ENCODE data around the gene TRIM67.
A peak's percentile ranks its signal among the peaks of the same experiment; 100 is the strongest.

The TRIM67 gene

DNA sequence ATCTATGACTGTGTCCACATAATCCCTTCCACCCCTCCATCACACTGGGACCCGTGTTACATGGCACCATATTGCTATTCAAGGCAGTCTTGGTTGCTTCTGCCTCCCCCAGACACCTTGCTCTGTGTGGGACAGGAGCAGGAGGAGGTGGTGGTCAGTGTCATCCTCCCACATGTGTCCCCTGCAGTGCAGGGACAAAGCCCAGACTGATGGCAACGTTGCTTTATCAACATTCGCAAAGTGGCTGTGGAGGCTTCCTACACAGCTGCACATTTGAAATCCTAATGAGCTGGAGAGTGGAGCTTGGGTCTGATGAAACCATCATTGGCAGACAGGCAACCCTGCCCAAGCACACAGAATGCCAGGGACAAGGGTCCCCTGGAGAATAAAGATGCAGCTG lies 26.2 kb downstream of the TRIM67 start:
- in situ Hi-C loops (cut with HindIII; ENCODE audit: low sequenced_read_pairs) = no loop called here
- DNase-seq (ENCODE audit: low read depth, low spot score) = no peak
- TF ChIP-seq, protein P1, sequence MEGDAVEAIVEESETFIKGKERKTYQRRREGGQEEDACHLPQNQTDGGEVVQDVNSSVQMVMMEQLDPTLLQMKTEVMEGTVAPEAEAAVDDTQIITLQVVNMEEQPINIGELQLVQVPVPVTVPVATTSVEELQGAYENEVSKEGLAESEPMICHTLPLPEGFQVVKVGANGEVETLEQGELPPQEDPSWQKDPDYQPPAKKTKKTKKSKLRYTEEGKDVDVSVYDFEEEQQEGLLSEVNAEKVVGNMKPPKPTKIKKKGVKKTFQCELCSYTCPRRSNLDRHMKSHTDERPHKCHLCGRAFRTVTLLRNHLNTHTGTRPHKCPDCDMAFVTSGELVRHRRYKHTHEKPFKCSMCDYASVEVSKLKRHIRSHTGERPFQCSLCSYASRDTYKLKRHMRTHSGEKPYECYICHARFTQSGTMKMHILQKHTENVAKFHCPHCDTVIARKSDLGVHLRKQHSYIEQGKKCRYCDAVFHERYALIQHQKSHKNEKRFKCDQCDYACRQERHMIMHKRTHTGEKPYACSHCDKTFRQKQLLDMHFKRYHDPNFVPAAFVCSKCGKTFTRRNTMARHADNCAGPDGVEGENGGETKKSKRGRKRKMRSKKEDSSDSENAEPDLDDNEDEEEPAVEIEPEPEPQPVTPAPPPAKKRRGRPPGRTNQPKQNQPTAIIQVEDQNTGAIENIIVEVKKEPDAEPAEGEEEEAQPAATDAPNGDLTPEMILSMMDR (IDR thresholded peaks at IDR 0.05; ENCODE audit: low read depth, low read length) = no peak
- H3K4me3 ChIP-seq (ENCODE audit: low read depth, low read length) = no peak overlapping the region

DNA sequence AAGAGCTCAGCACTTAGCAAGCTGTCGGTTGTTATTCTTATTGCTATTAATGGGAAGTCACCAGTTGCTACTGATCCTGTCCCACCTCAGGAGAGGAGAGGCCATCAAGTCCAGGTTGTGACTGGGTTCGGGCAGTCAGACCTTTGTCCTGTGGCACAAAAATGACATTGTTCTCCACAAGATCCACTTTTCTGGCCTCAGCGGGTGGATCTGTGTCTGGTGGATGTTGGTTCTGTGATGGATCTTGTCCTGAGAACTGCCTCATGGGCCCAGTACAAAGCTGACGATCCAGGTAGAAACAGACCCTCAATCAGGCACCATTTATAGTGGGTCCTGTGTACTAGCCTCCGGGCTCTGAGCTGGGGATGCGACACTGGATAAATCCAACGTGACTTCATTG lies 26.9 kb downstream of the TRIM67 start:
- in situ Hi-C loops (cut with HindIII; ENCODE audit: low sequenced_read_pairs) = no loop called here
- TF ChIP-seq, protein P1 (IDR thresholded peaks at IDR 0.05; ENCODE audit: low read depth, low read length) = no peak
- H3K4me3 ChIP-seq (ENCODE audit: low read depth, low read length) = no peak overlapping the region
- no peak for DNase-seq (ENCODE audit: low read depth, low spot score)

DNA sequence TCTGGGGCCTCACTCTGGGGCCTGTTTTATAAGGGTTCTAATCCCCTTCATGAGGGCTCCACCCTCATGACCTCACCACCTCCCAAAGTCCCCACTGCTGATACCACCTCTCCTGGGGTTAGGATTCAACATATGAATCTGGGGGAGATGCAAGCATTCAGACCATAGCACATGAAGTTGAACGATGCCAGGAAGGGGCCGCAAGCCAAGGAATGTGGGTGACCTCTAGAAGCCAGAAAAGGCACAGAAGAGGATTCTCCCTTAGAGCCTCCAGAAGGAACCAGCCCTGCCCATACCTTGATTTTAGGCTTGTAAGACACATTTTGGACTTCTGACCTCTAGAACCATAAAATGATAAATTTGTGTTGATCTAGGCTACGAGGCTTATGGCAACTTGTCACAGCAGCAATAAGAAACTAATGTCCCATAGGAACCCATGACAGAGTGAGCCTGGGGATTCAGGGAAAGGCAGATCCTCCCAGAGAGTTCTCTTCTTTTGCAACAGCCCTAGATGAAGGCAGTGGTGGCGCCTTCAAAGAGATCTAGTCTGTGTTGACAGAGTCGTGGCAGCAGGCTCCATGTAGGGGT lies 27.9 kb downstream of the TRIM67 start:
- no peak for DNase-seq (ENCODE audit: low read depth, low spot score)
- H3K4me3 ChIP-seq (ENCODE audit: low read depth, low read length) = no peak overlapping the region
- in situ Hi-C loops (cut with HindIII; ENCODE audit: low sequenced_read_pairs) = no loop called here
- TF ChIP-seq, protein P1 (IDR thresholded peaks at IDR 0.05; ENCODE audit: low read depth, low read length) = no peak

DNA sequence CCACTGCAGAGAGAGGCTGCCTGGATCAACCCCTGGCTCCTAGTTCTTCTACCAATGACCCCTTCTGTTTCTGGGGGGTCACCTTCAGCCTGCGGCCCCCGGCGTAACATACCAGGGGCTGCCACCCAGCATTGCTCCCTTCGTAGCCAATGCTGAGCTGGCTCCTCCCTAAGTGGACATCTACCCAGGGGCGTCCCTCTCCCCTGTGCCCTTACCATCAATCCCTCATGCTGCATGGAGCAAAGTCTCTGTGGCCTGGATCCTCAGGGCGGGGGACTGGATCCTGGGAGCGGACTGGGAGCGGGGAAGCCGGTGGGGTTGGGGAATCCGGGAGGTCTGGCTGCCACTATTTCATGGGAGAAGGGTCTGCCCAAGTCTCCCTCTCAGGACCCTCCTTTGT lies 28.6 kb downstream of the TRIM67 start:
- no peak for DNase-seq (ENCODE audit: low read depth, low spot score)
- no peak overlapping the region for H3K4me3 ChIP-seq (ENCODE audit: low read depth, low read length)
- TF ChIP-seq, protein P1 (IDR thresholded peaks at IDR 0.05; ENCODE audit: low read depth, low read length) = no peak
- in situ Hi-C loops (cut with HindIII; ENCODE audit: low sequenced_read_pairs) = no loop called here

DNA sequence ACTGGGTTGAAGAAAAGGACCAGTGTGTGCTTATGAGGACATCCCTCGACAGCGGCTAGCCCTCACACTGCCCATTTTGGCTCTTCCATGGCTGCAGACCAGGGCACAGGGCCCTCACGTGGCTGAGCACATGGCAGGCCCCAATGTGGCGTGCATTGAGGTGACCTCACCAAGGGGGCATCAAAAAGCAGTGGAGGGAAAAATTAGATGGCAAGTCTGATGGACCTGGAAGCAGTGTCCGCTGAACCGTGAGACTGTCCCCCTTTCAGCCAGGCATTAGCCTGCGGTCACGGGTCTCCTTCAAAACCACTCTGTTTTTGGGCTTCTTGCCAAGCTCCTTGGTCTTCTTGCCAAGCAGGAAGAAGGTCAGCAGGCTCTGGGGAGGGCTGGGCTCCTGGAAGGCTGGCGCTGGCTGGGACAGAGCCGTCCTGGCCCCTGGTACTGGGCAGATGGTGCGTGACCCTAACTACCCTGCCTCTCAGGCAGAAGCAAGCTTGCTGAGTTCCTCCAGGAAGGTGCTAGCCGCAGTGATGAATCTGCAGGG lies 30.8 kb downstream of the TRIM67 start:
- no peak overlapping the region for H3K4me3 ChIP-seq (ENCODE audit: low read depth, low read length)
- TF ChIP-seq, protein P1 (IDR thresholded peaks at IDR 0.05; ENCODE audit: low read depth, low read length) = no peak
- in situ Hi-C loops (cut with HindIII; ENCODE audit: low sequenced_read_pairs) = no loop called here
- DNase-seq (ENCODE audit: low read depth, low spot score) = peak; percentile 27

DNA sequence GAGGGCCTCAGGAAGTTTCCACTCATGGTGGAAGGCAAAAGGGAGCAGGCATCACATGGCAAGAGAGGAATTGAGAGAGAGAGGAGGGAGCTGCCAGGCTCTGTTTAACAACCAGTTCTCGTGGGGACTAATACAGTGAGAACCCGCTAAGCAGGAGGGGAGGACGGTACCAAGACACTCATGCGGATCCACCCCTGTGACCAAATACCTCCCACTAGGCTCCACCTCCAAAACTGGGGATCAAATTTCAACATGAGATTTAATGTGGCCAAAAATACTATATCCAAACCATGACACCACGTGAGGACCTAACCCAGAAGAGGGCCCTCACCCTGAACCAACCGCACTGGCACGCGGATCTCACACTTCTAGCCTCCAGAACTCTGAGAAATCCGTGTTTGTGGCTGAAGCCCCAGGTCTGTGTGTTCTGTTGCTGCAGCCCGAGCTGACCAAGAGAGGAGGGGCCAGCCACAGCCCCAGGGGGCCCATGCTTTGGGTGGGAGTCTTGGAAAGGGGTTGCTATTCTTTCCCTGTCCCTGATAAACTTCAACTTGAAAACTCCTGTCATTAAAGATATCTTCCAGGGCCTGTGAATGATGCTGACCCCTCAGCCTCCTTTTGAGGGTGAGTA lies 32.0 kb downstream of the TRIM67 start:
- H3K4me3 ChIP-seq (ENCODE audit: low read depth, low read length) = no peak overlapping the region
- TF ChIP-seq, protein P1 (IDR thresholded peaks at IDR 0.05; ENCODE audit: low read depth, low read length) = no peak
- no peak for DNase-seq (ENCODE audit: low read depth, low spot score)
- in situ Hi-C loops (cut with HindIII; ENCODE audit: low sequenced_read_pairs) = no loop called here
